RWPE2 (cell line): ENCODE results near the gene SLIT3.
A peak's percentile ranks its signal among the peaks of the same experiment; 100 is the strongest.

Experiments used
- ATAC-seq: fragments of 200-7000 bp; cut with Tn5 transposase; 3 replicates; pipeline ENCODE4 v1.9.1; 2021; ENCODE audit warnings: low read depth
- DNase-seq: peaks from one replicate; pipeline ENCODE4 v3.0.0-alpha.2; 2020; ENCODE audit warnings: low spot score
- H3K27ac ChIP-seq: fragments of 450-650 bp; 2 replicates; pipeline ENCODE4 v1.5.1; 2017; ENCODE audit warnings: mild to moderate bottlenecking; ENCODE audit not compliant: poor library complexity, severe bottlenecking
- H3K27me3 ChIP-seq: fragments of 250-450 bp; sonication (Bioruptor Pico); 2 replicates; pipeline ENCODE4 v1.5.1; 2021; ENCODE audit warnings: mild to moderate bottlenecking, moderate library complexity; ENCODE audit not compliant: insufficient read depth, poor library complexity, severe bottlenecking
- H3K36me3 ChIP-seq: fragments of 250-450 bp; sonication (Bioruptor Pico); 2 replicates; pipeline ENCODE4 v1.5.1; 2020; ENCODE audit warnings: low read depth, mild to moderate bottlenecking, moderate library complexity
- H3K4me1 ChIP-seq: fragments of 250-450 bp; sonication (Bioruptor Pico); 2 replicates; pipeline ENCODE4 v1.5.1; 2021; ENCODE audit warnings: mild to moderate bottlenecking, moderate library complexity; ENCODE audit not compliant: insufficient read depth, poor library complexity, severe bottlenecking
- H3K4me3 ChIP-seq: fragments of 250-450 bp; sonication (Bioruptor Pico); 2 replicates; pipeline ENCODE4 v1.5.1; 2021; ENCODE audit warnings: mild to moderate bottlenecking, moderate library complexity; ENCODE audit not compliant: severe bottlenecking
- H3K9me3 ChIP-seq: fragments of 250-450 bp; sonication (Bioruptor Pico); 2 replicates; pipeline ENCODE4 v1.5.1; 2021; ENCODE audit warnings: mild to moderate bottlenecking, moderate library complexity; ENCODE audit not compliant: severe bottlenecking
- CTCF ChIP-seq: fragments of 450-650 bp; IDR thresholded peaks from one replicate; pipeline ENCODE4 v1.5.1; 2017; ENCODE audit warnings: mild to moderate bottlenecking, moderate library complexity; ENCODE audit not compliant: poor library complexity, severe bottlenecking

Gene SLIT3

GRCh38 chr5:169181814-169182213 is 119.1 kb downstream of the SLIT3 start:
- no peaks in the 10 kb centered on the region for H3K27me3 ChIP-seq
- no peak for DNase-seq
- no peaks in the 10 kb centered on the region for H3K9me3 ChIP-seq
- H3K4me1 ChIP-seq: peaks cover 3% of the 10 kb centered on the region
- peak overlapping the region; percentile 21 for H3K27ac ChIP-seq
- ATAC-seq: peak; percentile 42; the same call in 1 of the 3 replicates
- H3K4me3 ChIP-seq: no peak overlapping the region
- no peak for TF ChIP-seq CTCF
- H3K36me3 ChIP-seq: no peaks in the 10 kb centered on the region

- peaks cover 3% of the 10 kb centered on the region for H3K4me1 ChIP-seq
- no peak overlapping the region for H3K27ac ChIP-seq
- no peak for ATAC-seq
- no peaks in the 10 kb centered on the region for H3K9me3 ChIP-seq
- H3K27me3 ChIP-seq: no peaks in the 10 kb centered on the region
- H3K36me3 ChIP-seq: no peaks in the 10 kb centered on the region
- DNase-seq: no peak
- no peak overlapping the region for H3K4me3 ChIP-seq
- no peak for TF ChIP-seq CTCF
These were observed 122.2 kb downstream of the SLIT3 start for GRCh38 chr5:169178754-169179153.

- no peak for DNase-seq
- Histone ChIP-seq H3K36me3 (no peaks in the 10 kb centered on the region), H3K27ac (no peak overlapping the region), H3K27me3 (no peaks in the 10 kb centered on the region), H3K4me3 (no peak overlapping the region), H3K4me1 (peaks cover 3% of the 10 kb centered on the region), H3K9me3 (no peaks in the 10 kb centered on the region)
- no peak for TF ChIP-seq CTCF
- ATAC-seq: no peak
These were observed 122.7 kb downstream of the SLIT3 start for GRCh38 chr5:169178274-169178673.

- Histone ChIP-seq H3K4me3 (no peak overlapping the region), H3K27me3 (no peaks in the 10 kb centered on the region), H3K27ac (no peak overlapping the region), H3K9me3 (no peaks in the 10 kb centered on the region), H3K36me3 (no peaks in the 10 kb centered on the region), H3K4me1 (peaks cover 3% of the 10 kb centered on the region)
- no peak for DNase-seq
- no peak for ATAC-seq
- no peak for TF ChIP-seq CTCF
These were observed 123.9 kb downstream of the SLIT3 start for GRCh38 chr5:169176709-169177694.

- H3K4me3 ChIP-seq: no peak overlapping the region
- H3K36me3 ChIP-seq: no peaks in the 10 kb centered on the region
- H3K27ac ChIP-seq: no peak overlapping the region
- TF ChIP-seq CTCF: no peak
- ATAC-seq (no peak), DNase-seq (no peak)
- no peaks in the 10 kb centered on the region for H3K9me3 ChIP-seq
- H3K27me3 ChIP-seq: no peaks in the 10 kb centered on the region
- H3K4me1 ChIP-seq: no peaks in the 10 kb centered on the region
These were observed 125.2 kb downstream of the SLIT3 start for GRCh38 chr5:169175733-169176132.
